GM18907 (cell line): ENCODE measurements around the gene PCYOX1L.

ENCODE experiments used
- ATAC-seq: cut with Tn5 transposase; IDR thresholded peaks from one replicate; pipeline ENCODE4 v1.9.1; 2021; ENCODE audit warnings: mild to moderate bottlenecking, moderate library complexity; ENCODE audit not compliant: unreplicated experiment

PCYOX1L gene

GRCh38 chr5:149357370-149358293 lies at the start of gene PCYOX1L:
PCYOX1L (plus strand) TSS chr5:149358046; CDS start chr5:149358069, 23 bp downstream.
- peak; percentile 99 for ATAC-seq

GRCh38 chr5:149309354-149309753 lies 48.5 kb upstream of the PCYOX1L start:
- no peak for ATAC-seq

- ATAC-seq = no peak
Measured at GRCh38 chr5:149310488-149310887, 47.4 kb upstream of the PCYOX1L start.

- ATAC-seq = no peak
Measured at GRCh38 chr5:149310947-149311658, 46.7 kb upstream of the PCYOX1L start.

- ATAC-seq = no peak
Measured at GRCh38 chr5:149313151-149313841, 44.5 kb upstream of the PCYOX1L start.

- no peak for ATAC-seq
Measured at GRCh38 chr5:149314571-149315111, 43.2 kb upstream of the PCYOX1L start.

- no peak for ATAC-seq
Measured at GRCh38 chr5:149315753-149316152, 42.1 kb upstream of the PCYOX1L start.

GRCh38 chr5:149317281-149318048 lies 40.4 kb upstream of the PCYOX1L start:
- peak; percentile 68 for ATAC-seq

- no peak for ATAC-seq
Measured at GRCh38 chr5:149319174-149319573, 38.7 kb upstream of the PCYOX1L start.

- ATAC-seq = no peak
Measured at GRCh38 chr5:149320791-149321330, 37.0 kb upstream of the PCYOX1L start.

GRCh38 chr5:149322518-149322917 lies 35.3 kb upstream of the PCYOX1L start:
- ATAC-seq = no peak

GRCh38 chr5:149323210-149323609 lies 34.6 kb upstream of the PCYOX1L start:
- no peak for ATAC-seq

GRCh38 chr5:149323621-149324205 lies 34.1 kb upstream of the PCYOX1L start:
- no peak for ATAC-seq

GRCh38 chr5:149324641-149325040 lies 33.2 kb upstream of the PCYOX1L start:
- no peak for ATAC-seq

- ATAC-seq = no peak
Measured at GRCh38 chr5:149325166-149325735, 32.6 kb upstream of the PCYOX1L start.

GRCh38 chr5:149325894-149326293 lies 32.0 kb upstream of the PCYOX1L start:
- no peak for ATAC-seq

- no peak for ATAC-seq
Measured at GRCh38 chr5:149326611-149327010, 31.2 kb upstream of the PCYOX1L start.

- ATAC-seq = no peak
Measured at GRCh38 chr5:149328177-149328576, 29.7 kb upstream of the PCYOX1L start.

GRCh38 chr5:149333711-149334443 lies 24.0 kb upstream of the PCYOX1L start:
- ATAC-seq = no peak
